IMR-90 (cell line): ENCODE results near the gene RARB. TPM values are rescaled to one million over a fixed set of nuclear protein-coding genes. Genes with fewer than 3 reads are reported as not detected.

Source experiments
- ATAC-seq: fragments of 200-7000 bp; cut with Tn5 transposase; 2 replicates; pipeline ENCODE4 v1.9.1; 2020; ENCODE audit warnings: low read depth, mild to moderate bottlenecking, moderate library complexity
- BruUV-seq: library from RNA; stranded (reverse); fragments of 400-500 nt; replicated peaks from 2 replicates; lab custom pipeline; 2021; lab: Mats Ljungman, UMichigan
- CTCF ChIA-PET: fragments of 300-600 bp; formaldehyde crosslinking; extraction: SDS; loops from one replicate; lab custom pipeline; 2021; ENCODE audit warnings: antibody characterized with exemption; lab: Yijun Ruan, JAX
- POLR2A ChIA-PET: fragments of 300-600 bp; sonication (Branson Sonifier 250); formaldehyde crosslinking; loops from one replicate; lab custom pipeline; 2022; ENCODE audit warnings: antibody characterized with exemption; ENCODE audit not compliant: unreplicated experiment; lab: Charles Lee
- DNase-seq: peaks from one replicate; pipeline ENCODE4 v3.0.0; 2013
- H2AFZ ChIP-seq: replicated peaks from 2 replicates; pipeline ENCODE3; 2013; ENCODE audit warnings: low read length, mild to moderate bottlenecking; ENCODE audit not compliant: poor library complexity
- H2AK5ac ChIP-seq: 2 replicates; pipeline ENCODE4 v1.6.1; 2013; ENCODE audit warnings: low read depth, low read length, inconsistent platforms
- H2AK9ac ChIP-seq: replicated peaks from 2 replicates; pipeline ENCODE3; 2013; ENCODE audit warnings: mild to moderate bottlenecking, low read depth, low read length, moderate library complexity; ENCODE audit not compliant: poor library complexity
- H2BK120ac ChIP-seq: 2 replicates; pipeline ENCODE4 v1.6.1; 2013; ENCODE audit warnings: low read depth, low read length, inconsistent platforms
- H2BK15ac ChIP-seq: 3 replicates; pipeline ENCODE4 v1.6.1; 2013; ENCODE audit warnings: low read depth, low read length, inconsistent platforms
- H2BK20ac ChIP-seq: 2 replicates; pipeline ENCODE4 v1.6.1; 2013; ENCODE audit warnings: low read depth, mild to moderate bottlenecking, inconsistent platforms, low read length, moderate library complexity
- H2BK5ac ChIP-seq: 2 replicates; pipeline ENCODE4 v1.6.1; 2013; ENCODE audit warnings: mild to moderate bottlenecking, low read depth, low read length, inconsistent platforms; ENCODE audit not compliant: poor library complexity, severe bottlenecking
- H3K14ac ChIP-seq: replicated peaks from 2 replicates; pipeline ENCODE4 v1.6.1; 2013; ENCODE audit warnings: low read depth, low read length, inconsistent platforms
- H3K18ac ChIP-seq: 2 replicates; pipeline ENCODE4 v1.6.1; 2013; ENCODE audit warnings: low read depth, low read length, control low read depth
- H3K23ac ChIP-seq: 2 replicates; pipeline ENCODE4 v1.6.1; 2013; ENCODE audit warnings: low read depth, low read length, inconsistent platforms
- H3K27ac ChIP-seq: 2 replicates; pipeline ENCODE4 v1.5.1; 2013; ENCODE audit warnings: mild to moderate bottlenecking, control low read depth, low read length; ENCODE audit not compliant: insufficient read depth
- H3K27me3 ChIP-seq: 2 replicates; pipeline ENCODE4 v1.6.1; 2013; ENCODE audit warnings: low read length; ENCODE audit not compliant: control insufficient read depth, insufficient read depth
- H3K36me3 ChIP-seq: 2 replicates; pipeline ENCODE4 v1.6.1; 2013; ENCODE audit warnings: low read length, mixed read lengths; ENCODE audit not compliant: control insufficient read depth, insufficient read depth
- H3K4ac ChIP-seq: 2 replicates; pipeline ENCODE4 v1.6.1; 2013; ENCODE audit warnings: low read depth, low read length, inconsistent platforms
- H3K4me1 ChIP-seq: 2 replicates; pipeline ENCODE4 v1.6.1; 2013; ENCODE audit warnings: low read length, mixed read lengths; ENCODE audit not compliant: control insufficient read depth, insufficient read depth
- H3K4me2 ChIP-seq: 2 replicates; pipeline ENCODE4 v1.6.1; 2013; ENCODE audit warnings: low read depth, mild to moderate bottlenecking, control low read depth, low read length, moderate library complexity
- H3K4me3 ChIP-seq: 2 replicates; pipeline ENCODE4 v1.5.1; 2013; ENCODE audit warnings: low read depth, mild to moderate bottlenecking, control low read depth, low read length, moderate library complexity; ENCODE audit not compliant: insufficient read depth
- H3K56ac ChIP-seq: 2 replicates; pipeline ENCODE4 v1.6.1; 2013; ENCODE audit warnings: low read length, inconsistent platforms; ENCODE audit not compliant: insufficient read depth; ENCODE audit errors: extremely low read depth
- H3K79me1 ChIP-seq, 2 experiments: 2 replicates each; pipeline ENCODE4 v1.6.1; 2013; ENCODE audit warnings: low read length in 2 of 2, inconsistent platforms in 1 of 2, low read depth in 1 of 2
- H3K9ac ChIP-seq: 2 replicates; pipeline ENCODE4 v1.6.1; 2013; ENCODE audit warnings: low read depth, low read length, control low read depth
- H3K9me1 ChIP-seq: 2 replicates; pipeline ENCODE4 v1.6.1; 2013; ENCODE audit warnings: low read length, inconsistent platforms; ENCODE audit not compliant: insufficient read depth
- H3K9me3 ChIP-seq: 2 replicates; pipeline ENCODE4 v1.6.1; 2013; ENCODE audit warnings: low read length; ENCODE audit not compliant: control insufficient read depth, insufficient read depth
- H4K20me1 ChIP-seq: 2 replicates; pipeline ENCODE4 v1.6.1; 2013; ENCODE audit warnings: low read length, inconsistent platforms; ENCODE audit not compliant: insufficient read depth
- H4K5ac ChIP-seq: 2 replicates; pipeline ENCODE4 v1.6.1; 2013; ENCODE audit warnings: mild to moderate bottlenecking, low read depth, low read length, control low read depth
- H4K8ac ChIP-seq, 2 experiments: 2 replicates each; pipeline ENCODE4 v1.6.1; 2013; ENCODE audit warnings: low read depth in 2 of 2, low read length in 2 of 2, control low read depth in 1 of 2, inconsistent platforms in 1 of 2
- H4K91ac ChIP-seq: 2 replicates; pipeline ENCODE4 v1.6.1; 2013; ENCODE audit warnings: low read depth, low read length, inconsistent platforms; ENCODE audit not compliant: insufficient read depth
- BHLHE40 ChIP-seq: fragments of 150-350 bp; IDR thresholded peaks from 2 replicates; pipeline ENCODE4 v1.6.1; 2016; ENCODE audit warnings: mild to moderate bottlenecking, low read depth, low read length
- CEBPB ChIP-seq: IDR thresholded peaks from 2 replicates; pipeline ENCODE4 v1.6.1; 2012; ENCODE audit warnings: low read depth, low read length, improper control_type of control experiment
- CHD1 ChIP-seq: IDR thresholded peaks from 2 replicates; pipeline ENCODE4 v1.6.1; 2012; ENCODE audit warnings: low read depth, low read length, improper control_type of control experiment
- FOS ChIP-seq: fragments of 150-350 bp; IDR thresholded peaks from 2 replicates; pipeline ENCODE4 v1.6.1; 2016; ENCODE audit warnings: low read depth, low read length
- MAFK ChIP-seq: IDR thresholded peaks from 2 replicates; pipeline ENCODE4 v1.6.1; 2012; ENCODE audit warnings: low read depth, low read length, improper control_type of control experiment
- MAZ ChIP-seq: IDR thresholded peaks from 2 replicates; pipeline ENCODE4 v1.6.1; 2012; ENCODE audit warnings: low read depth, mild to moderate bottlenecking, low read length, improper control_type of control experiment, moderate library complexity, borderline replicate concordance
- MXI1 ChIP-seq: IDR thresholded peaks from 2 replicates; pipeline ENCODE4 v1.6.1; 2012; ENCODE audit warnings: low read depth, mild to moderate bottlenecking, low read length, moderate library complexity, borderline replicate concordance
- NFE2L2 ChIP-seq: fragments of 150-350 bp; IDR thresholded peaks from 2 replicates; pipeline ENCODE4 v1.6.1; 2016; ENCODE audit warnings: low read depth, mild to moderate bottlenecking, low read length
- POLR2A ChIP-seq: IDR thresholded peaks from 2 replicates; pipeline ENCODE4 v1.6.1; 2012; ENCODE audit warnings: mild to moderate bottlenecking, low read depth, low read length
- RAD21 ChIP-seq: IDR thresholded peaks from 2 replicates; pipeline ENCODE4 v1.6.1; 2012; ENCODE audit warnings: low read length, improper control_type of control experiment
- RCOR1 ChIP-seq: IDR thresholded peaks from 2 replicates; pipeline ENCODE4 v1.6.1; 2012; ENCODE audit warnings: mild to moderate bottlenecking, low read length, improper control_type of control experiment; ENCODE audit not compliant: insufficient replicate concordance
- RFX5 ChIP-seq: IDR thresholded peaks from 2 replicates; pipeline ENCODE4 v1.8.0; 2012; ENCODE audit warnings: low read depth, mild to moderate bottlenecking, low read length, moderate library complexity
- SMC3 ChIP-seq: fragments of 150-350 bp; IDR thresholded peaks from 2 replicates; pipeline ENCODE4 v1.6.1; 2016; ENCODE audit warnings: low read depth, mild to moderate bottlenecking, antibody characterized with exemption, low read length, moderate library complexity
- WGBS, 2 experiments: methylation state at CpG; one replicate each; pipeline versions ENCODE4 v1.1.5 to v1.1.7; 2013; ENCODE audit warnings: missing lambda C conversion rate in 2 of 2; ENCODE audit not compliant: insufficient read length in 1 of 2; ENCODE audit errors: extremely low coverage in 2 of 2; 5-methylcytosine and 5-hydroxymethylcytosine counted together
- dilution Hi-C: fragments of 300-500 bp; cut with HindIII; formaldehyde crosslinking; loops from one replicate; pipeline ENCODE4 v1.14.3; 2018; ENCODE audit warnings: low sequenced_read_pairs; ENCODE audit not compliant: unreplicated experiment
- in situ Hi-C: fragments of 300-500 bp; cut with MboI; formaldehyde crosslinking; loops from 3 replicates; pipeline ENCODE4 v1.14.3; 2019; ENCODE audit warnings: low sequenced_read_pairs, inconsistent platforms, mixed read lengths
- intact Hi-C: fragments of 100-400 bp; cut with micrococcal nuclease; formaldehyde crosslinking; loops from 2 replicates; pipeline ENCODE4 v1.10.0; 2022
- polyA plus RNA-seq, 3 experiments: library from polyadenylated mRNA; depleted of rRNA; stranded (reverse); fragments of >200 nt; gene quantifications; 2 replicates each; pipeline ENCODE4 v1.2.3, GENCODE V29; 2012; ENCODE audit warnings: low replicate concordance in 1 of 3
- total RNA-seq: library from RNA; depleted of rRNA; stranded (reverse); fragments of >200 nt; gene quantifications from 2 replicates; pipeline ENCODE4 v1.2.3, GENCODE V29; 2012
- TF ChIP-seq, protein P1 (sequence below): fragments of 150-350 bp; IDR thresholded peaks from 2 replicates; pipeline ENCODE4 v1.6.1; 2016; ENCODE audit warnings: low read depth, mild to moderate bottlenecking, low read length, moderate library complexity, borderline replicate concordance
- TF ChIP-seq, protein P2 (sequence below): conservative IDR thresholded peaks from 2 replicates; pipeline ENCODE4 v1.5.1; 2012; ENCODE audit warnings: mild to moderate bottlenecking, low read depth, low read length, improper control_type of control experiment
- TF ChIP-seq, protein P3 (sequence below): fragments of 150-350 bp; IDR thresholded peaks from 2 replicates; pipeline ENCODE4 v1.6.1; 2017; ENCODE audit warnings: mild to moderate bottlenecking, antibody characterized with exemption, low read length, low read depth

The RARB gene
- total and polyA plus RNA-seq, 2 of the 4 experiments (the other 2 are of a cell fraction) = 0.53 to 1.4 TPM

DNA sequence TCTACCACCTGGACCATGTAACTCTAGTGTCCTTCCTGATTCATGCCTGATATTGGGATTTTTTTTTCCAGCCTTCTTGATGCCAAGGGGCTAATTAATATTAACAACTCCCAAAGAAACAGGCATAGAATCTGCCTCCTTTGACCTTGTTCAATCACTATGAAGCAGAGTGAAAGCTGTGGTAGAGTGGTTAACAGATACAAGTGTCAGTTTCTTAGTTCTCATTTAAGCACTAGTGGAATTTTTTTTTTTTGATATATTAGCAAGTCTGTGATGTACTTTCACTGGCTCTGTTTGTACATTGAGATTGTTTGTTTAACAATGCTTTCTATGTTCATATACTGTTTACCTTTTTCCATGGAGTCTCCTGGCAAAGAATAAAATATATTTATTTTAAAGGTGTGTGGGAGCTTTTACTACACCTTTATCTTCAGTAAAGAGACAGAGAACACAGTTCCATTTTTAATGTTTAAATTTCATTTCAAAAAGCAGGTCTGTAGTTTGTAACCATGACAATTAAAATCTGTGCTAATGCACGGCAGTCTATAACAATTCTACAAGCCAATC lies 169.6 kb downstream of the RARB start:
- Histone ChIP-seq H2BK15ac (no peak overlapping the region), H3K9me3 (no peaks in the 10 kb centered on the region), H4K91ac (no peak overlapping the region), H3K14ac (no peak overlapping the region), H2BK20ac (no peak overlapping the region), H2BK120ac (no peak overlapping the region), H2BK5ac (no peak overlapping the region), H3K27me3 (no peaks in the 10 kb centered on the region), H2AK5ac (no peak overlapping the region), H3K23ac (no peak overlapping the region), H3K4me2 (no peak overlapping the region), H3K27ac (no peak overlapping the region), H3K9me1 (peaks cover 4% of the 10 kb centered on the region; the same call in 1 of the 2 replicates), H4K8ac (no peak overlapping the region), H2AFZ (no peak overlapping the region), H3K36me3 (peaks cover 12% of the 10 kb centered on the region), H4K20me1 (no peaks in the 10 kb centered on the region), H3K4me1 (peaks cover 2% of the 10 kb centered on the region), H3K18ac (no peak overlapping the region), H3K4ac (no peak overlapping the region), H3K9ac (no peak overlapping the region), H4K5ac (no peak overlapping the region), H3K79me1 (peaks cover 0 to 3% of the 10 kb centered on the region in 2 experiments; a peak in 1 of 4 replicates), H3K4me3 (no peak overlapping the region), H2AK9ac (no peak overlapping the region), H3K56ac (no peak overlapping the region)
- in situ Hi-C loops = loop anchor here (10.0 to 25.0 kb wide), 2 partner anchors 823 to 1335 kb away; no protein-coding TSS in a partner anchor
- intact Hi-C loops = loop anchor here (10.0 kb wide), 1 partner anchor 1333 kb away; no protein-coding TSS in a partner anchor
- no CpG with 5 or more reads among the region's 1 CpG for WGBS, 2 experiments
- ChIA-PET CTCF (no interaction called here), POLR2A (no interaction called here)
- BruUV-seq = no TSS peak
- TF ChIP-seq, protein P1, sequence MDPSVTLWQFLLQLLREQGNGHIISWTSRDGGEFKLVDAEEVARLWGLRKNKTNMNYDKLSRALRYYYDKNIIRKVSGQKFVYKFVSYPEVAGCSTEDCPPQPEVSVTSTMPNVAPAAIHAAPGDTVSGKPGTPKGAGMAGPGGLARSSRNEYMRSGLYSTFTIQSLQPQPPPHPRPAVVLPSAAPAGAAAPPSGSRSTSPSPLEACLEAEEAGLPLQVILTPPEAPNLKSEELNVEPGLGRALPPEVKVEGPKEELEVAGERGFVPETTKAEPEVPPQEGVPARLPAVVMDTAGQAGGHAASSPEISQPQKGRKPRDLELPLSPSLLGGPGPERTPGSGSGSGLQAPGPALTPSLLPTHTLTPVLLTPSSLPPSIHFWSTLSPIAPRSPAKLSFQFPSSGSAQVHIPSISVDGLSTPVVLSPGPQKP = no peak
- TF ChIP-seq SMC3 = no peak
- no peak for TF ChIP-seq POLR2A
- TF ChIP-seq RCOR1 = no peak
- TF ChIP-seq MXI1 = no peak
- TF ChIP-seq RAD21 = no peak
- TF ChIP-seq, protein P2, sequence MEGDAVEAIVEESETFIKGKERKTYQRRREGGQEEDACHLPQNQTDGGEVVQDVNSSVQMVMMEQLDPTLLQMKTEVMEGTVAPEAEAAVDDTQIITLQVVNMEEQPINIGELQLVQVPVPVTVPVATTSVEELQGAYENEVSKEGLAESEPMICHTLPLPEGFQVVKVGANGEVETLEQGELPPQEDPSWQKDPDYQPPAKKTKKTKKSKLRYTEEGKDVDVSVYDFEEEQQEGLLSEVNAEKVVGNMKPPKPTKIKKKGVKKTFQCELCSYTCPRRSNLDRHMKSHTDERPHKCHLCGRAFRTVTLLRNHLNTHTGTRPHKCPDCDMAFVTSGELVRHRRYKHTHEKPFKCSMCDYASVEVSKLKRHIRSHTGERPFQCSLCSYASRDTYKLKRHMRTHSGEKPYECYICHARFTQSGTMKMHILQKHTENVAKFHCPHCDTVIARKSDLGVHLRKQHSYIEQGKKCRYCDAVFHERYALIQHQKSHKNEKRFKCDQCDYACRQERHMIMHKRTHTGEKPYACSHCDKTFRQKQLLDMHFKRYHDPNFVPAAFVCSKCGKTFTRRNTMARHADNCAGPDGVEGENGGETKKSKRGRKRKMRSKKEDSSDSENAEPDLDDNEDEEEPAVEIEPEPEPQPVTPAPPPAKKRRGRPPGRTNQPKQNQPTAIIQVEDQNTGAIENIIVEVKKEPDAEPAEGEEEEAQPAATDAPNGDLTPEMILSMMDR = no peak
- no peak for TF ChIP-seq FOS
- TF ChIP-seq, protein P3, sequence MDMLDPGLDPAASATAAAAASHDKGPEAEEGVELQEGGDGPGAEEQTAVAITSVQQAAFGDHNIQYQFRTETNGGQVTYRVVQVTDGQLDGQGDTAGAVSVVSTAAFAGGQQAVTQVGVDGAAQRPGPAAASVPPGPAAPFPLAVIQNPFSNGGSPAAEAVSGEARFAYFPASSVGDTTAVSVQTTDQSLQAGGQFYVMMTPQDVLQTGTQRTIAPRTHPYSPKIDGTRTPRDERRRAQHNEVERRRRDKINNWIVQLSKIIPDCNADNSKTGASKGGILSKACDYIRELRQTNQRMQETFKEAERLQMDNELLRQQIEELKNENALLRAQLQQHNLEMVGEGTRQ = no peak
- no peak for TF ChIP-seq MAFK
- TF ChIP-seq CHD1 = no peak
- no peak for TF ChIP-seq CEBPB
- TF ChIP-seq MAZ = no peak
- TF ChIP-seq RFX5 = no peak
- TF ChIP-seq BHLHE40 = no peak
- TF ChIP-seq NFE2L2 = no peak
- DNase-seq (no peak), ATAC-seq (no peak)
- dilution Hi-C loops = no loop called here
